Hepatocyte (in vitro differentiated cells): ENCODE results near the gene SLC30A5. TPM values are rescaled to one million over a fixed set of nuclear protein-coding genes. Genes with fewer than 3 reads are reported as not detected.

Experiments used
- DNase-seq: peaks from one replicate; pipeline ENCODE4 v3.0.0-alpha.2; 2016; ENCODE audit warnings: low spot score
- H2AFZ ChIP-seq: fragments of 200-600 bp; sonication (generic); 2 replicates; pipeline ENCODE4 v1.6.0; 2016; ENCODE audit warnings: antibody characterized with exemption, mild to moderate bottlenecking
- H3K27ac ChIP-seq: fragments of 200-600 bp; sonication (generic); 2 replicates; pipeline ENCODE4 v1.5.1; 2016; ENCODE audit warnings: mild to moderate bottlenecking
- H3K27me3 ChIP-seq: fragments of 200-600 bp; sonication (generic); 2 replicates; pipeline ENCODE4 v1.6.1; 2016
- H3K36me3 ChIP-seq: fragments of 200-600 bp; sonication (generic); replicated peaks from 2 replicates; pipeline ENCODE4 v1.5.1; 2016; ENCODE audit warnings: low read depth; ENCODE audit not compliant: insufficient read depth
- H3K4me1 ChIP-seq: fragments of 200-600 bp; sonication (generic); 2 replicates; pipeline ENCODE4 v1.5.1; 2016; ENCODE audit warnings: mild to moderate bottlenecking, moderate library complexity; ENCODE audit not compliant: insufficient read depth
- H3K4me2 ChIP-seq: fragments of 200-600 bp; sonication (generic); 2 replicates; pipeline ENCODE4 v1.6.0; 2016
- H3K4me3 ChIP-seq: fragments of 200-600 bp; sonication (generic); 2 replicates; pipeline ENCODE4 v1.5.1; 2016; ENCODE audit warnings: mild to moderate bottlenecking
- H3K79me2 ChIP-seq: fragments of 200-600 bp; sonication (generic); 2 replicates; pipeline ENCODE4 v1.6.0; 2017; ENCODE audit warnings: mild to moderate bottlenecking
- H3K9me2 ChIP-seq: fragments of 200-600 bp; sonication (generic); replicated peaks from 2 replicates; pipeline ENCODE4 v1.6.0; 2017; ENCODE audit warnings: mild to moderate bottlenecking; ENCODE audit not compliant: insufficient read depth
- H3K9me3 ChIP-seq: fragments of 200-600 bp; sonication (generic); 2 replicates; pipeline ENCODE4 v1.5.1; 2016; ENCODE audit warnings: low read depth, mild to moderate bottlenecking
- H4K20me1 ChIP-seq: fragments of 200-600 bp; sonication (generic); 2 replicates; pipeline ENCODE4 v1.6.0; 2016; ENCODE audit warnings: mild to moderate bottlenecking; ENCODE audit not compliant: insufficient read depth, poor library complexity, severe bottlenecking
- CTCF ChIP-seq: fragments of 200-600 bp; sonication (generic); IDR thresholded peaks from 2 replicates; pipeline ENCODE4 v1.5.1; 2016; ENCODE audit warnings: antibody characterized with exemption, mild to moderate bottlenecking; ENCODE audit not compliant: poor library complexity
- EZH2 ChIP-seq: fragments of 200-600 bp; sonication (generic); IDR thresholded peaks from 2 replicates; pipeline ENCODE4 v1.6.1; 2016; ENCODE audit warnings: antibody characterized with exemption, mild to moderate bottlenecking, borderline replicate concordance
- EZH2phosphoT487 ChIP-seq: fragments of 200-600 bp; sonication (generic); IDR thresholded peaks from one replicate; pipeline ENCODE4 v1.6.1; 2018; ENCODE audit warnings: antibody characterized with exemption, mild to moderate bottlenecking, low read depth, moderate library complexity; ENCODE audit not compliant: unreplicated experiment, severe bottlenecking
- WGBS: methylation state at CpG from one replicate; pipeline ENCODE4 v1.1.6; 2016; ENCODE audit warnings: low lambda C conversion rate; ENCODE audit errors: missing lambda C conversion rate; 5-methylcytosine and 5-hydroxymethylcytosine counted together
- polyA plus RNA-seq: library from polyadenylated mRNA; unstranded; fragments of >200 nt; fragmentation: Nextera tagmentation; extraction: Ambion mirVana; gene quantifications from 2 replicates; pipeline ENCODE4 v1.2.1, GENCODE V29; 2016
- total RNA-seq: library from RNA; depleted of rRNA; stranded (reverse); fragments of >200 nt; gene quantifications from 2 replicates; pipeline ENCODE4 v1.2.3, GENCODE V29; 2014

The SLC30A5 gene
- total and polyA plus RNA-seq, 2 experiments from 2014 or later, result 52.7 to 67.3 TPM

- Histone ChIP-seq H3K9me3 (no peaks in the 10 kb centered on the region), H3K79me2 (peaks cover 38% of the 10 kb centered on the region), H3K4me1 (peaks cover 13% of the 10 kb centered on the region), H3K4me3 (no peak overlapping the region), H4K20me1 (peaks cover 4% of the 10 kb centered on the region), H3K27me3 (no peaks in the 10 kb centered on the region), H3K4me2 (no peak overlapping the region), H2AFZ (peak overlapping the region; percentile 37), H3K36me3 (no peaks in the 10 kb centered on the region), H3K27ac (no peak overlapping the region), H3K9me2 (no peaks in the 10 kb centered on the region)
- DNase-seq, result no peak
- TF ChIP-seq EZH2 (no peak), CTCF (no peak), EZH2phosphoT487 (no peak)
- WGBS, result over 99% methylated on average over 6 of the region's 6 CpGs
Observed at GRCh38 chr5:69092969-69093368, 845 bp upstream of the SLC30A5 start.

- peaks cover 80% of the 10 kb centered on the region for H3K79me2 ChIP-seq
- H3K4me1 ChIP-seq, result peaks cover 13% of the 10 kb centered on the region
- no peak for DNase-seq
- no peak overlapping the region for H2AFZ ChIP-seq
- H3K27ac ChIP-seq, result no peak overlapping the region
- H3K9me3 ChIP-seq, result no peaks in the 10 kb centered on the region
- H3K4me3 ChIP-seq, result no peak overlapping the region
- H4K20me1 ChIP-seq, result peaks cover 4% of the 10 kb centered on the region
- 89% methylated on average over 3 of the region's 3 CpGs for WGBS
- H3K36me3 ChIP-seq, result no peaks in the 10 kb centered on the region
- H3K4me2 ChIP-seq, result no peak overlapping the region
- H3K9me2 ChIP-seq, result no peaks in the 10 kb centered on the region
- TF ChIP-seq CTCF (no peak), EZH2 (no peak), EZH2phosphoT487 (no peak)
- no peaks in the 10 kb centered on the region for H3K27me3 ChIP-seq
Observed at GRCh38 chr5:69099302-69099701, 5.5 kb downstream of the SLC30A5 start.

- no peak overlapping the region for H3K4me3 ChIP-seq
- peaks cover 38% of the 10 kb centered on the region for H3K79me2 ChIP-seq
- no peak overlapping the region for H3K27ac ChIP-seq
- TF ChIP-seq EZH2 (no peak), CTCF (no peak), EZH2phosphoT487 (no peak)
- no peak overlapping the region for H2AFZ ChIP-seq
- no peak for DNase-seq
- H3K36me3 ChIP-seq, result no peaks in the 10 kb centered on the region
- no peaks in the 10 kb centered on the region for H4K20me1 ChIP-seq
- no peaks in the 10 kb centered on the region for H3K9me2 ChIP-seq
- no peaks in the 10 kb centered on the region for H3K27me3 ChIP-seq
- H3K4me1 ChIP-seq, result no peaks in the 10 kb centered on the region
- WGBS, result 98% methylated on average over 3 of the region's 3 CpGs
- H3K4me2 ChIP-seq, result no peak overlapping the region
- no peaks in the 10 kb centered on the region for H3K9me3 ChIP-seq
Observed at GRCh38 chr5:69103521-69103920, 9.7 kb downstream of the SLC30A5 start.
